A549 (cell line): Measurements from ENCODE around the gene ARFGEF2. TPM values are rescaled to one million over a fixed set of nuclear protein-coding genes. Genes with fewer than 3 reads are reported as not detected.

Source experiments
- ATAC-seq, 2 experiments: fragments of 200-7000 bp in 1 of 2; fragments of >200 bp in 1 of 2; cut with Nextera tagmentation in 1 of 2; cut with Tn5 transposase in 1 of 2; 3 replicates each; pipeline versions ENCODE4 v1.8.0 to v1.9.1; 2018 to 2020; ENCODE audit warnings: mild to moderate bottlenecking in 1 of 2, moderate library complexity in 1 of 2
- CTCF ChIA-PET: fragments of 300-600 bp; sonication (Branson Sonifier 250); formaldehyde crosslinking; extraction: SDS; loops from one replicate; lab custom pipeline; 2021; ENCODE audit warnings: antibody characterized with exemption, inconsistent platforms; lab: Yijun Ruan, JAX
- POLR2A ChIA-PET: fragments of 350-600 bp; formaldehyde crosslinking; extraction: SDS; loops from one replicate; lab custom pipeline; 2021; ENCODE audit warnings: antibody characterized with exemption, inconsistent platforms; lab: Yijun Ruan, JAX
- DNase-seq, 2 experiments: peaks; one replicate each; pipeline versions ENCODE4 v3.0.0 to v3.0.0-alpha.2; 2011 to 2016; ENCODE audit warnings: low read depth in 1 of 2, low spot score in 1 of 2
- FAIRE-seq: peaks from 2 replicates; lab custom pipeline; 2011; peaks lifted over from hg19 to GRCh38; lab: Jason Lieb, UNC
- H3K27ac ChIP-seq, 2 experiments: fragments of >200 bp; sonication (Bioruptor Twin); formaldehyde crosslinking; 3 replicates each; pipeline ENCODE4 v1.5.1; 2016 to 2017
- H3K4me1 ChIP-seq: fragments of >200 bp; sonication (Bioruptor Twin); formaldehyde crosslinking; 3 replicates; pipeline ENCODE4 v1.6.1; 2016
- H3K4me2 ChIP-seq: fragments of >200 bp; sonication (Bioruptor Twin); formaldehyde crosslinking; 3 replicates; pipeline ENCODE4 v1.6.1; 2016
- H3K4me3 ChIP-seq: fragments of >200 bp; sonication (Bioruptor Twin); formaldehyde crosslinking; 3 replicates; pipeline ENCODE4 v1.5.1; 2016
- H3K9me3 ChIP-seq: fragments of >200 bp; sonication (Bioruptor Twin); formaldehyde crosslinking; 3 replicates; pipeline ENCODE4 v1.6.1; 2016
- BHLHE40 ChIP-seq: IDR thresholded peaks from 2 replicates; pipeline ENCODE4 v1.6.1; 2012; ENCODE audit warnings: low read depth, low read length, inconsistent platforms
- CBX8 ChIP-seq: fragments of 200-600 bp; sonication (generic); IDR thresholded peaks from 2 replicates; pipeline ENCODE4 v1.6.1; 2016
- ESRRA ChIP-seq: fragments of 150-350 bp; IDR thresholded peaks from 2 replicates; pipeline ENCODE4 v1.6.1; 2014; ENCODE audit warnings: mild to moderate bottlenecking, low read length, borderline replicate concordance
- FOSB ChIP-seq: fragments of 250-450 bp; sonication (Bioruptor Pico); IDR thresholded peaks from 2 replicates; pipeline ENCODE4 v1.5.0; 2020; ENCODE audit warnings: mild to moderate bottlenecking, moderate library complexity
- GATA3 ChIP-seq: IDR thresholded peaks from 2 replicates; pipeline ENCODE4 v1.6.1; 2012; ENCODE audit warnings: borderline replicate concordance
- HDAC2 ChIP-seq: fragments of 200-600 bp; sonication (generic); IDR thresholded peaks from 2 replicates; pipeline ENCODE4 v1.6.1; 2016
- JUN ChIP-seq, 2 experiments: fragments of >200 bp; sonication (Bioruptor Twin); formaldehyde crosslinking; IDR thresholded peaks; 2 replicates in 1 of 2; 3 replicates in 1 of 2; pipeline ENCODE4 v1.6.1; 2016 to 2017
- JUNB ChIP-seq: fragments of >200 bp; sonication (Bioruptor Twin); formaldehyde crosslinking; IDR thresholded peaks from 2 replicates; pipeline ENCODE4 v1.6.1; 2016
- KDM1A ChIP-seq: fragments of 200-600 bp; sonication (generic); IDR thresholded peaks from 2 replicates; pipeline ENCODE4 v1.6.1; 2016; ENCODE audit warnings: low read depth, mild to moderate bottlenecking
- KDM5A ChIP-seq: fragments of 200-600 bp; sonication (generic); IDR thresholded peaks from 2 replicates; pipeline ENCODE4 v1.6.1; 2016; ENCODE audit warnings: antibody characterized with exemption, mild to moderate bottlenecking
- MAFK ChIP-seq: fragments of 450-650 bp; IDR thresholded peaks from 2 replicates; pipeline ENCODE4 v1.6.1; 2014; ENCODE audit not compliant: partially characterized antibody
- MAZ ChIP-seq: fragments of 150-350 bp; IDR thresholded peaks from 2 replicates; pipeline ENCODE4 v1.6.1; 2014; ENCODE audit warnings: antibody characterized with exemption, low read depth, low read length, borderline replicate concordance
- NFE2L2 ChIP-seq: fragments of 150-350 bp; conservative IDR thresholded peaks from 2 replicates; pipeline ENCODE4 v1.6.1; 2014; ENCODE audit warnings: low read length
- NR3C1 ChIP-seq: fragments of >200 bp; sonication (Bioruptor Twin); formaldehyde crosslinking; IDR thresholded peaks from 3 replicates; pipeline ENCODE4 v1.6.1; 2017
- PHF8 ChIP-seq: fragments of 200-600 bp; sonication (generic); IDR thresholded peaks from 2 replicates; pipeline ENCODE4 v1.6.1; 2016; ENCODE audit warnings: low read depth, mild to moderate bottlenecking, antibody characterized with exemption, moderate library complexity, borderline replicate concordance
- RARB ChIP-seq: fragments of 250-450 bp; sonication (Bioruptor Pico); IDR thresholded peaks from 2 replicates; pipeline ENCODE4 v1.8.0; 2021; ENCODE audit warnings: mild to moderate bottlenecking, moderate library complexity
- SMC3 ChIP-seq: fragments of >200 bp; sonication (Bioruptor Twin); formaldehyde crosslinking; IDR thresholded peaks from 3 replicates; pipeline ENCODE4 v1.6.1; 2018; ENCODE audit warnings: inconsistent platforms
- TP53 ChIP-seq: fragments of 250-450 bp; sonication (Bioruptor Pico); IDR thresholded peaks from 2 replicates; pipeline ENCODE4 v1.5.0; 2021; ENCODE audit warnings: mild to moderate bottlenecking, moderate library complexity
- ZSCAN20 ChIP-seq: fragments of 250-450 bp; sonication (Bioruptor Pico); IDR thresholded peaks from 2 replicates; pipeline ENCODE4 v1.8.0; 2022; ENCODE audit warnings: mild to moderate bottlenecking, moderate library complexity
- WGBS: methylation state at CpG from one replicate; pipeline ENCODE4 v1.1.6; 2017; ENCODE audit errors: missing lambda C conversion rate; 5-methylcytosine and 5-hydroxymethylcytosine counted together
- polyA plus RNA-seq, 4 experiments: library from polyadenylated mRNA; depleted of rRNA in 3 of 4; stranded (reverse); fragments of >200 nt; fragmentation: RNase III in 1 of 4; extraction: RNeasy Plus Mini Kit Qiagen cat#74134 plus additional on column Dnase treatment in 1 of 4; gene quantifications; 2 replicates in 3 of 4; 3 replicates in 1 of 4; pipeline ENCODE4 v1.2.3, GENCODE V29; 2011 to 2017
- TF ChIP-seq, protein P1 (sequence below): IDR thresholded peaks from 2 replicates; pipeline ENCODE4 v1.6.1; 2012
- TF ChIP-seq, protein P2 (sequence below): fragments of >200 bp; sonication (Bioruptor Twin); formaldehyde crosslinking; IDR thresholded peaks from 3 replicates; pipeline ENCODE4 v1.5.1; 2016

ARFGEF2 gene
- polyA plus RNA-seq, 2 of the 4 experiments (the other 2 are of a cell fraction), result 12.3 to 24.3 TPM

DNA sequence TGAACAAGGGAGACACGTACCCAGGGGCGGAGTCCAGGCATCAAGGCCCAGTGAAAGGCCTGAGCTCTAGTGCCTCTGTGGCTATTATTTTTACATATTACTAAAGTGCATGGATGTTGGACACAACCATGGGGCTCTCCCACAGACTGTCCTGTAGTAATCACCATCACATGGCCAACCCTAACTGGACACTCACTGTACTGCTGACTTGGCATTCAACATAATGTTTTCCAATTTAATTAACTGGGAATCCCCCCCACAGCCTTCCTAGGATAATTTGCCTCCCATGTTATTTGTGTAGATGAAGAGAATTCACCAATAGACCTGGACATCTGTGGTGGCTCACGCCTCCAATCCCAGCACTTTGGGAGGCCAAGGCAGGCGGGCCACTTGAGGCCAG, 34.5 kb downstream of the ARFGEF2 start:
- Histone ChIP-seq H3K4me1 (no peaks in the 10 kb centered on the region), H3K4me3 (no peak overlapping the region), H3K27ac (no peak overlapping the region), H3K9me3 (no peaks in the 10 kb centered on the region)
- CTCF ChIA-PET, result interaction anchor here (0.7 kb wide), 2 partner anchors 20 to 298 kb away, joined by 3 read pairs; no protein-coding TSS in a partner anchor
- no peak for DNase-seq
- POLR2A ChIA-PET, result no interaction called here
- FAIRE-seq, result no peak
- TF ChIP-seq HDAC2, result no peak
- TF ChIP-seq MAFK, result peak; percentile 35
- TF ChIP-seq ESRRA, result no peak
- TF ChIP-seq, protein P1, sequence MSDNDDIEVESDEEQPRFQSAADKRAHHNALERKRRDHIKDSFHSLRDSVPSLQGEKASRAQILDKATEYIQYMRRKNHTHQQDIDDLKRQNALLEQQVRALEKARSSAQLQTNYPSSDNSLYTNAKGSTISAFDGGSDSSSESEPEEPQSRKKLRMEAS, result no peak
- TF ChIP-seq, all 56 proteins: peak for 1
- no peak for ATAC-seq
- H3K4me2 ChIP-seq, result no peak overlapping the region
- WGBS, result 94% methylated on average over 4 of the region's 4 CpGs

DNA sequence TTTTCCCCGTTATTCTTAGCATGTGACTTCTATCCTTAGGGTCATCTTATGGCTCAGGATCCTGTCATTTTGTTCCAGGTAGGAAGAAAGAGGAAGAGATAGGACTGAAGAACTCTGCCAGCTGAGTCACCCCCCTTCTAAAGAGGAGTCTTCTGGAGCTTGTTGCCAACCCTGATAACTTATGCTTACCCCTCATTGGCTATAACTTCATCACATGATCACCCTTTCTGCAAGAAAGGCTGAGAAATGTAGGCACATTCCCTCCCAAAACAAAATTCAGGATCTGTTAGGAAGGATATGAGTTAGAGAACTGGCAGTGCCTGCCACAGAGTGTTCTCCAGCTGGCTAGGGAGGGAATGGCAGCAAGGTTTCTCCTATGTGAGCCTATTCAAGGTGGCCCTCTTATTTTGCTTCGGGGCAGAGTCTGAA, 35.6 kb downstream of the ARFGEF2 start:
- FAIRE-seq (no peak), ATAC-seq (peak; percentile 36 to 46; a peak in 4 of 6 replicates), DNase-seq (no peak)
- ChIA-PET CTCF (interaction anchor here (0.7 to 1.0 kb wide), 2 partner anchors 299 to 300 kb away, joined by 3 to 4 read pairs; no protein-coding TSS in a partner anchor), POLR2A (no interaction called here)
- Histone ChIP-seq H3K4me1 (no peaks in the 10 kb centered on the region), H3K4me3 (no peak overlapping the region), H3K27ac (no peak overlapping the region), H3K4me2 (no peak overlapping the region), H3K9me3 (no peaks in the 10 kb centered on the region)
- TF ChIP-seq MAFK (no peak), FOSB (CRISPR knock-in tag) (no peak), GATA3 (no peak), RARB (no peak), NFE2L2 (no peak), ZSCAN20 (CRISPR knock-in tag) (no peak), NR3C1 (no peak), TP53 (CRISPR knock-in tag) (no peak), CBX8 (no peak)
- WGBS, result 90% methylated on average over 2 of the region's 2 CpGs

DNA sequence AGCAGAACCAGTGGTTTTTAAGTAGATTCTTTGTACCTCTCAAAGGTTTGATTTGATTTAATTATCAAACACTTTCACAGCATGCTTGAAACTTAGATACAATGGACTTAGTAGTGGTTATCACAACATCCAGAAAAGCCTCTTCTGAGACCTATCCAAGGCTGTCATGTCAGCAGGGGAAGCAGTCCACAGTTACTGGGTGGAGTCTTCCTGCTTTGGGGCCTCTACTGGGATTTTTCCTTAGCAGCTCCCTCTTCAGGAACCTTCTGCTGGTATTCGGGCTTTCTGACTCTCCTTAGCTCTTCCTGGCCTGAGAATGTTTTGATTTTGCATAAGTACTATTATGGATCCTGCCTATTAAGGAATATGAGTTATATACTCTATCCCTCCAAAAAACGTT, 36.0 kb downstream of the ARFGEF2 start:
- no peaks in the 10 kb centered on the region for H3K9me3 ChIP-seq
- ChIA-PET CTCF (interaction anchor here (1.0 to 1.4 kb wide), 2 partner anchors 8 to 300 kb away, joined by 4 read pairs; no protein-coding TSS in a partner anchor), POLR2A (interaction anchor here (0.6 kb wide), 1 partner anchor 713 kb away, joined by 3 read pairs; no protein-coding TSS in a partner anchor)
- ATAC-seq, result peak; percentile 62; a peak in 3 of 6 replicates
- WGBS, result 56% methylated on average over 2 of the region's 2 CpGs
- no peak overlapping the region for H3K4me2 ChIP-seq
- no peaks in the 10 kb centered on the region for H3K4me1 ChIP-seq
- TF ChIP-seq, protein P2, sequence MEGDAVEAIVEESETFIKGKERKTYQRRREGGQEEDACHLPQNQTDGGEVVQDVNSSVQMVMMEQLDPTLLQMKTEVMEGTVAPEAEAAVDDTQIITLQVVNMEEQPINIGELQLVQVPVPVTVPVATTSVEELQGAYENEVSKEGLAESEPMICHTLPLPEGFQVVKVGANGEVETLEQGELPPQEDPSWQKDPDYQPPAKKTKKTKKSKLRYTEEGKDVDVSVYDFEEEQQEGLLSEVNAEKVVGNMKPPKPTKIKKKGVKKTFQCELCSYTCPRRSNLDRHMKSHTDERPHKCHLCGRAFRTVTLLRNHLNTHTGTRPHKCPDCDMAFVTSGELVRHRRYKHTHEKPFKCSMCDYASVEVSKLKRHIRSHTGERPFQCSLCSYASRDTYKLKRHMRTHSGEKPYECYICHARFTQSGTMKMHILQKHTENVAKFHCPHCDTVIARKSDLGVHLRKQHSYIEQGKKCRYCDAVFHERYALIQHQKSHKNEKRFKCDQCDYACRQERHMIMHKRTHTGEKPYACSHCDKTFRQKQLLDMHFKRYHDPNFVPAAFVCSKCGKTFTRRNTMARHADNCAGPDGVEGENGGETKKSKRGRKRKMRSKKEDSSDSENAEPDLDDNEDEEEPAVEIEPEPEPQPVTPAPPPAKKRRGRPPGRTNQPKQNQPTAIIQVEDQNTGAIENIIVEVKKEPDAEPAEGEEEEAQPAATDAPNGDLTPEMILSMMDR, result no peak
- no peak for TF ChIP-seq HDAC2
- no peak for TF ChIP-seq JUN (IDR thresholded peaks at IDR 0.05)
- no peak for TF ChIP-seq BHLHE40
- TF ChIP-seq KDM5A, result no peak
- no peak for TF ChIP-seq PHF8
- no peak for TF ChIP-seq JUNB
- TF ChIP-seq SMC3, result no peak
- TF ChIP-seq, protein P1, result no peak
- no peak for TF ChIP-seq MAZ
- no peak for TF ChIP-seq ZSCAN20 (CRISPR knock-in tag)
- no peak for TF ChIP-seq KDM1A
- H3K4me3 ChIP-seq, result no peak overlapping the region
- no peak for FAIRE-seq
- no peak overlapping the region for H3K27ac ChIP-seq
- no peak for DNase-seq
